Colon (tissue), 2 donors: ENCODE data around the gene INPP5E.

Source experiments
- FAIRE-seq: peaks from 2 replicates; lab custom pipeline; 2012; peaks lifted over from hg19 to GRCh38; lab: Jason Lieb, UNC
- donor health status: control.
- donor health status: control.

Gene INPP5E

GRCh38 chr9:136403915-136404800, 35.5 kb downstream of the INPP5E start:
- no peak for FAIRE-seq

DNA sequence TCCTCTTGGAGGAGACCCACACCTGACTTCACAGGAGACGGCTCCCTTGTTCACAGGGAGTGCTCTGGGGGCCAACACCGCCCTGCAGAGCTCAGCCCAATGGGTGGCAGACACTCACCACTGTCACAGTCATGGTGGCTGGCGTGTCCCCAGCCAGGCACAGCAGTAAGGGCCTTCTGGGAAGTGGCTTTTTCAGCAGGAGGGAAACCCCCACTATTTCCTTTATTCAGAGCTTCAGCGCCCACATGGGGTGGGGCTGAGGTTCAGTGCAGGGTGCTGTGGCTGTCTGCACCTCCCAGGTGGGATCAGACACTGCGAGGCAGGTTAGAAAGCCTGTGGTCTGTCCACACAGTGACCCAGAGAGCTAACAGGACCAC, 36.1 kb downstream of the INPP5E start:
- no peak for FAIRE-seq

GRCh38 chr9:136402067-136402466, 37.6 kb downstream of the INPP5E start:
- FAIRE-seq: no peak

GRCh38 chr9:136401173-136401922, 38.3 kb downstream of the INPP5E start:
- FAIRE-seq: no peak

- no peak for FAIRE-seq
These were observed 39.4 kb downstream of the INPP5E start, which contains the start of gene SNAPC4 for GRCh38 chr9:136400038-136400834. Gene SNAPC4, minus strand, starts transcription at chr9:136400170. Its CDS starts 1,742 bp downstream, at chr9:136398428.

DNA sequence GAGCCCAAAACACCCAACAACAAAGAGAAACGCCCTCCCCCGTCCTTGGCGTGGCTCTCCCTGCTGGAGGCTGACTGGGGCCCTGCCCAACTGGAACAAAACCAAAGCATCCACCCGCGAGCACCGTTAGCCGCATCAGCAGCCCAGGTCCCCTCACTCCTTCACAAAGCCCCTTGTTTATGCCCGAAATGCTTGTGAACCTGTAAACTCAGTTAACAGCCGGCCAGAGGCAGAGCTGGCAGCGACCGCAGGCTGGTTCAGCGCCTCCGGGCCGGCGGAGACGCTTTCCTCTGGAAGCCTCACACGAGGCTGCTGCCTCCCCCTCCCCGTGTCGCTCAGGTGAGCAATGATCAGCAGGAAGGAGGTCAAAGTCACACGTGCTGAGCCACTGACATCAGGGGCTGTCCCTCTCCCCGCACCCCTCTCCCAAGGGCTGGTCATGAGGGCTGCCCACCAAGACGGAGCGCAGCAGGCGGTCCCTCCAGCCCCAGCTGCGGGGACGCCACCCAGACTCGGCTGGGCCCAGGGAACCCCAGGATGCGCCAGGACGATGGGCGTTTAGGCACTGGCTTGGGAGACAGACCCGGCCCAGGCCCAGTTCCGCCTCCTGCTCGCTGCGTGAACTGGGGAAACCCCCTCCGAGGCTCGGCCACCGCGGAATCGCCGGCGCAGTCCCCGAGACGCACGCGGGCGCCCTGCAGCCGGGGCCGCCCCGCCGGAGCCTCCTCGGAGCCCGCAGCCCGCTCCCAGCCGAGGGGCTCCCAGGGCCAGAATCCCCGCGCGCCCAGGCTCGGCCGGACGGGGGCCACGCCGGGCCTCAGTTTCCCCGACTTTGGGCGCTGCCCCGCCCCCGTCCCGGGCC, 40.2 kb downstream of the INPP5E start:
- no peak for FAIRE-seq

DNA sequence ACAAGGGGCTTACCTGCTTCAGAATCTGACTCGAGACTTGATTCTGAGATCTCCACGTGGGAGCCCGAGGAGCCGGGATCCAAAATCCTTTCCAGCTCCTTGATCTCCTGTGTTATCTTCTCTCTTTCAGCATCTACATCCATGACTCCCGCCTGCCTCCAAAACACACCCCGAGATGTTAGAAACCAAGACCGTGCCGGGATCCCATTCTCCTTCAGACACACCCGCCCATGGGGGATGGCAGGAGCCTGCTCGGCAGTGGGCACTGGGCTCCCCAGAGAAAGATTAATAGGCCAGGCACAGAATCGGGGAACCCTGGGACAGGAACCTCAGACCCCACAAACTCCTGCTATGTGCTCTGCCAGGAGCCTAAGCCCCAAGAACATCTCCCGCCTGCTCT, 41.4 kb downstream of the INPP5E start:
- no peak for FAIRE-seq

DNA sequence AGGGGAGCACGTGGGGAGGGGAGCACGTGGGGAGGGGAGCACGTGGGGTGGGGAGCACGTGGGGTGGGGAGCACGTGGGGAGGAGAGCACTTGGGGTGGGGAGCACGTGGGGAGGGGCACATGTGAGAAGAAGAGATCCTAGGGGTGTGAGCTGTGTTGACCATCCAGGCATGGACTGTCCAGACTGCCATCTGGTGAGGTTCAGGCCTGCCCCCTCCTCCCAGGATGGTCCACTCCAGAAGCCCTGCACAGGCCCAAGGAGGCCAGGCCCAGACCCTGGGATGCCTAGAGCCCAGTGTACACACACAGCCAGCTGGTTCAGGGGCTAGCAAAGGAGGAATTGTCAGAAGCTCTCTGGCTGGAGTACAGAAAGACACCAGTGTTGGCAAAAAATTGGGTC, 42.0 kb downstream of the INPP5E start:
- no peak for FAIRE-seq

- no peak for FAIRE-seq
These were observed 43.5 kb downstream of the INPP5E start for GRCh38 chr9:136396219-136396515.

DNA sequence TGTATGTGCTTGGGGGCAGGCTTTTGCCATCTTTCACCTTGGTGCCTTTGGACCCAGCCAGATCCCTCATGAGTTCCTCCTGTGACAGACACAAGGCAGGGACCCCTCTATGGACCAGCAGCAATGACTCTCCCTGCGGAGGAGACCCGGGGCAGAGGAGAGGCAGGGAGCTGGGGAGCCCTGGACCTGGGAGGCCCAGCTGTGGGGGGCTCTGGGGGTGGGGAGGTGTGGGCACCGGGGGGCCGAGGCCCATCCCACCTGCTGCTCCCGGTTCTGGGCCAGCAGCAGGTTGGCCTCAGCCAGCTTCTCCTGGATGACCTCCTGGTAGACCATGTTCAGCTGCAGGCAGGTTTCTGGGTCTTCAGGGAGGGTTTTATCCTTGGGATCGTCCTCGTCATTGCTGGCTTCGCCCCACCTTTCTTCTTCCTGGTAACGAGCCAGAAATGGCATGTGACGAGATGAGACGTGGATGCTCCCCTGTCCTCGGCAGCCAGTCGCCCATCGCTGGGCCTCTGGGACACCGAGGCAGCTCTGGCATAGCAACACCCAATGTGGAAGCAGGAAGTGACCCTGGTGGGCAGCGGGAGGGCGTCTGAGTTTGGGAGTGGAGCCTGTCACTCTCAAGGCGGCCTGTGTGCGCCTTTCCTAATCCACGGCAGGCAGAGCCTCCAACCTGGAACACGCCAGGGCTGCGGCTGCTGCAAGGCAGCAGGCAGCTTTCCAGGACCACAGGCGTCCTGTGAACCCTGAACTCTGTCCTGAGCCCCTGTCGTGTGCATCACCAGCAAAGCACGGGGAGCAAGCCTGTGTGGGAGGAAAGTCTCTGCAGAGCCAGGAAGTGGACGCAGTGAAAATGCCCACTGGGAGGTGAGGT, 44.1 kb downstream of the INPP5E start:
- no peak for FAIRE-seq

DNA sequence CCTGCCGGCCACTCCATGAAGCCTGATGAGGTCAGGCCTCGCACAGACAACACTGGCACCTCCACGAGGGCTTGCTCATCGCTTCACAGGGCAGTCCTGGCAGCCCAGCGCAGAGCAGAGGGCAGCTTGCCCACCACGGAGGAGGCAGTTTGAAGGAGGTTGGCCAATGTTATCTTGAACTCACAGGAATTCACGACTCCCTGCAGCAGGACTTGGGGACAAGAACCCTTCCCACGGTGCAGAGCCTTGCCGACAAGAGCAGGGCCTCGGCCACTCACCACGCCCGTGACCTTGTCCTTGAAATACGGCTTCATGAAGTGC, 44.7 kb downstream of the INPP5E start:
- FAIRE-seq: no peak

GRCh38 chr9:136394312-136395019, 45.2 kb downstream of the INPP5E start:
- FAIRE-seq: no peak

DNA sequence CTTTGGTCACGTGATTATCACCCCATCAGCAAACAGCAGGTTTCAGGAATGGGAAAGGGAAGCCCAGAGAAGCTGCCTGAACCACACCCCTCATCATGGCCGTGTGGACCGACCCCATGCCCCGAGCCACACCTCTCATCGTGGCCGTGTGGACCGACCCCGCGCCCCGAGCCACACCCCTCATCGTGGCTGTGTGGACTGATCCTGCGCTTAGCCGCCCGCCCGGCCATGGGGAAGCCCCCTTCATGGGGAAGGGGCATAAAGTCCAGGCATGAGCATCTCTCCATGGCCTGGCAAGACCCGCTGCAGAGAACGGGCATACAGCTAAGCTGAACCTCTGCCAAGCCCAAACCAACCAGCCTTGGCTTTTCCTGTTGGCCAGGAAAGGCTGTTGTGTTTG, 46.1 kb downstream of the INPP5E start:
- no peak for FAIRE-seq

DNA sequence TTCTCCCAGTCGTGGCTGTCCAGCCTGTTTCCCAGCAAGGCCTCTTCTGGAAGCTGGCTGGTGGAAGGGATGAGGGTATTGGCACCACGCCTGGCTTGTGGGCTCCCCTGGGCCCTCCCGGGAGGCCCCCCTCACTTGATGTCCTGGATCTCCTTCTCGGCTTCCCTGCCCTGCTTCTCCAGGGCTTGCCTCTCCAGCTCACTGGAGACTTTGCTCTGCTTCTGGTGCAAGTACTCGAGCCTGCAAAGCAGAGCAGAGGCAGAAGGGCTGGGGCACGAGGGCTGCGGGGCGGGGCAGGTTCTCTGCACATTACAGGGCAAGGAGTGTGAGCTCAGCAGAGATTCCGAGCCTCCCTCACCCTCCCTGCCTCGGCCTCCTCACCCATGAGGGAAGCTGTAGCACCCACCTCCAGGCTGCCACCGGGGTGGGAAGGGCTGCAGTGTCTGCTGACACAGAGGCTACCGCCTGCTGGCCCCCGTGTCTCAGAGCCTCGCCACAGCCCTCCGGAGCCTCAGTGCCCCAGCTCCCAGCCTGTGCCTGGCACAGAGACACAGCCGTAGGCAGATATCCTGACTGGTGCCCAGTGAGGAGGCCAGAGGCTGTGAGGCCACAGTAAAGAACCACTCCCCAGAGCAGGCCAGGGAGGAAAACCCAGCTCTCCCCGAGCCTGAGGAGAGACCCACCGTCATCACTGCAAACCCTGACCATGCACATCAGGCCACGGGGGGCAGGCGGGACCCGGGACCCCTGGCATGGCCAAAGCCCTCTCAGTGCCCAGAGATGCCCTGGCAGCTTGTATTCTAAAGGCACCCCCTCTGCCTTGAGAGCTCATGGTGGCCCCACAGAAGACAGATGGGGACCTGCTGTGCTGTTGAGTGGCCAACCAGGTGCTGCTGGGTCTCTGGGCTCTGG, 46.9 kb downstream of the INPP5E start:
- FAIRE-seq: no peak

DNA sequence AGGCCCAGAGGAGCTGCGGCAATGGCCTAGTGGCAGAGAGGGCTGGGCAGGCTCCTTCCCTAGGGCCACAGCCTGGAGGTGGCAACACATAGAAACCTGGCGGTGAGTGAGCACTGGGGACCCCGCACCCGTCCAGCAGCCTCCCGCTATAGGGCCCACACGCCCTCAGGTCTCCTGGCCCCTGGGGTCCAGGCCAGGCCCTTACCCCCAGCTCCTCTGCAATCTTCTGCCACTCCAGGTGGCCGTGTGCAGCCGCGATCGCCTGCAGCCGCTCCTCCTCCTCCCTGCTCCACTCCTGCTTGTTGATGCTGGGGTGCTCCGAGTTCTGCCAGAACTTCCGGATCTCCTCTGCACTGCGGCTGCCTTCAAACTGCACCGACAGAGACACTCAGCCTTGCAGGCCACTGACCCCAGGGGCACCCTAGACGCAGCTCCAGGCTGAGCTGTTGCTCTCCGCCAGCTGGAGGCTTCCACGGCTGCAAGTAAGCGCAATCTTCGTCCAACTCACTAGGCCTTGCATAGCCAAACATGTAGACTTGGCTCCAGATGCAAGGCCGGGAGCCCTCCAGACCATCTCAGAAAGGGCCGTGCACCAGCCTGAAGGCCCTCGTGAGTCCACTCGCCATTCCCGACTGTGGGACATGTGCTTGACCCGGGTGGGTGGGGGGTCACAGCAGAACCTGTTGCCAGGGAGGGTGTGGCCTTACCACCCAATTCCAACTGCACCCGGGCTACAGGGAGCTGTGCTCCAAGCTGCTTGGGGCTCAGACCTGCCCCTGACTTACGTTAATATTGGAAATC, 47.7 kb downstream of the INPP5E start:
- no peak for FAIRE-seq

GRCh38 chr9:136389396-136389795, 50.2 kb downstream of the INPP5E start:
- FAIRE-seq: no peak

- FAIRE-seq: no peak
These were observed 52.4 kb downstream of the INPP5E start for GRCh38 chr9:136387217-136387616.

GRCh38 chr9:136386018-136386417, 53.6 kb downstream of the INPP5E start:
- FAIRE-seq: no peak
